ENCODE data around the gene AIMP1. TPM values are rescaled to one million over a fixed set of nuclear protein-coding genes. Genes with fewer than 3 reads are reported as not detected.

Gene AIMP1
- polyA plus RNA-seq, 3 donors, result 15.2 to 65.6 (median 56.1) TPM

DNA sequence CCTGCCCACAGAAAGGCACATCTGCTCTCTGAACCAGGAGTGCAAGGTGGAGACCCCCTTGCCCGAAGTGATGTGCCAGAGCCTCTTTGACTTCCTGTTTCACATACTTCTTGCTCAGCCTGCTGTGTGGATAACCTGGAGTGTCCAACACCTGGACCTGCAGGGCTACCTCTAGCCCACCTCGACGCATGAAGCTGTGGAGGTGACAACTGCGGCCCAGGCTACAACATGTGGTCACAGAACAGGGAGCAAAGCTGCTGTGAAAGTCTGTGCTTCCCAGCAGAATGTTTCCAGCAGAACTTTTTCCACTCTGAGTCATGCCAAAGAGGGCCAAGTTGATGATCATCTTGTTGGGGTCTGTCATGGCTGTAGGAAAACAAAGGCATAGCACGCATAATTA is 50.7 kb downstream of the AIMP1 start:
- 83% methylated on average over 4 of the region's 5 CpGs for WGBS (ENCODE audit: insufficient coverage)
- H3K4me1 Mint-ChIP-seq, result peaks cover 21% of the 10 kb centered on the region
- H2AFZ ChIP-seq (ENCODE audit: insufficient read depth, low read depth, low read length, poor library complexity, severe bottlenecking), result no peak overlapping the region

DNA sequence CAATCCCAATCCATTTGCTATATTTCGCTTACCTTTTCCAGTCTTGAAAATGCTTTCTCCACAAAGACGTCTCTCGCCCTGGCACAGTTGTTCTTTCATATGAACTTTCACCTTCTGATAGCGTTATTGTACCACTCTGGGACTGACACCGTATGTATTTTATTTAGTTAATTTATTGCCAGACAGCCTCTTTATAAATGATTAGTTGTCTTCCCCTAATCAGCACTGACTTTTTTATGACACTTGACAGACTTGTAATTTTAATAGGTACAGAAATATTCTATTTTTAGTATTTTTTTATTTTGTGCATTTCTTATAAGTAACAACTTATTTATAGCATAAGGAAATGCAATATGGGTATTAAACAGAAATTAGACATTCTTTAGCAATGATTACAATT is 52.3 kb downstream of the AIMP1 start, which contains the start of gene GIMD1:
GIMD1 (minus strand) TSS at position 101 of the 400 bp plus-strand sequence. CDS start 1,343 bp downstream, outside the sequence.
- H3K27ac ChIP-seq (ENCODE audit: low read depth in 1 of 2, low read length in 2 of 2), result no peak within 1 kb of the TSS
- Mint-ChIP-seq H3K9me3 (no peaks in the 10 kb centered on the region), H3K4me1 (peaks cover 21% of the 10 kb centered on the region), H3K27ac (no peak within 1 kb of the TSS), H3K36me3 (no peaks in the 10 kb centered on the region), H3K27me3 (ENCODE audit: low read depth in 3 of 3) (peaks cover 0 to 2% (median 0%) of the 10 kb centered on the region in 3 donors), H3K4me3 (no peak within 1 kb of the TSS)
- no peak within 1 kb of the TSS for H3K4me3 ChIP-seq (replicated peaks in 1 of 3; ENCODE audit: low read depth in 2 of 3, low read length in 3 of 3)
- no peak within 1 kb of the TSS for H3K9ac ChIP-seq (ENCODE audit: insufficient read depth, low read length, poor library complexity, severe bottlenecking)
- no peaks in the 10 kb centered on the region for H3K79me2 ChIP-seq (ENCODE audit: insufficient read depth, low read length)
- H3K27me3 ChIP-seq (ENCODE audit: control insufficient read depth in 2 of 2, insufficient read depth in 2 of 2, low read length in 2 of 2), result no peaks in the 10 kb centered on the region
- no CpG with 5 or more reads among the region's 5 CpGs for WGBS (ENCODE audit: insufficient coverage)
- TF ChIP-seq, protein P1, sequence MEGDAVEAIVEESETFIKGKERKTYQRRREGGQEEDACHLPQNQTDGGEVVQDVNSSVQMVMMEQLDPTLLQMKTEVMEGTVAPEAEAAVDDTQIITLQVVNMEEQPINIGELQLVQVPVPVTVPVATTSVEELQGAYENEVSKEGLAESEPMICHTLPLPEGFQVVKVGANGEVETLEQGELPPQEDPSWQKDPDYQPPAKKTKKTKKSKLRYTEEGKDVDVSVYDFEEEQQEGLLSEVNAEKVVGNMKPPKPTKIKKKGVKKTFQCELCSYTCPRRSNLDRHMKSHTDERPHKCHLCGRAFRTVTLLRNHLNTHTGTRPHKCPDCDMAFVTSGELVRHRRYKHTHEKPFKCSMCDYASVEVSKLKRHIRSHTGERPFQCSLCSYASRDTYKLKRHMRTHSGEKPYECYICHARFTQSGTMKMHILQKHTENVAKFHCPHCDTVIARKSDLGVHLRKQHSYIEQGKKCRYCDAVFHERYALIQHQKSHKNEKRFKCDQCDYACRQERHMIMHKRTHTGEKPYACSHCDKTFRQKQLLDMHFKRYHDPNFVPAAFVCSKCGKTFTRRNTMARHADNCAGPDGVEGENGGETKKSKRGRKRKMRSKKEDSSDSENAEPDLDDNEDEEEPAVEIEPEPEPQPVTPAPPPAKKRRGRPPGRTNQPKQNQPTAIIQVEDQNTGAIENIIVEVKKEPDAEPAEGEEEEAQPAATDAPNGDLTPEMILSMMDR (IDR thresholded peaks at IDR 0.05), result no peak
- no peak within 1 kb of the TSS for H2AFZ ChIP-seq (ENCODE audit: insufficient read depth, low read depth, low read length, poor library complexity, severe bottlenecking)
- H3K4me2 ChIP-seq (replicated peaks; ENCODE audit: extremely low read depth, low read length, poor library complexity, severe bottlenecking), result no peak within 1 kb of the TSS
- no peaks in the 10 kb centered on the region for H4K20me1 ChIP-seq (ENCODE audit: insufficient read depth, low read length)
- H3K36me3 ChIP-seq (replicated peaks in 1 of 2; ENCODE audit: control insufficient read depth in 1 of 2, insufficient read depth in 2 of 2, low read length in 2 of 2), result no peaks in the 10 kb centered on the region
- no peaks in the 10 kb centered on the region for H3K9me3 ChIP-seq (replicated peaks in 1 of 2; ENCODE audit: control insufficient read depth in 1 of 2, insufficient read depth in 1 of 2, low read length in 2 of 2)
- intact Hi-C loops (cut with micrococcal nuclease), result no loop called here
- peaks cover 8 to 12% of the 10 kb centered on the region in 2 donors for H3K4me1 ChIP-seq (ENCODE audit: control insufficient read depth in 1 of 2, insufficient read depth in 2 of 2, low read length in 2 of 2)
- DNase-seq, result no peak

More for the DNA sequence above, 50.7 kb downstream of the AIMP1 start:
- H3K9ac ChIP-seq (ENCODE audit: insufficient read depth, low read length, poor library complexity, severe bottlenecking), result no peak overlapping the region
- H4K20me1 ChIP-seq (ENCODE audit: insufficient read depth, low read length), result no peaks in the 10 kb centered on the region
- no peaks in the 10 kb centered on the region for H3K36me3 Mint-ChIP-seq
- H3K4me1 ChIP-seq (ENCODE audit: control insufficient read depth in 1 of 2, insufficient read depth in 2 of 2, low read length in 2 of 2), result peaks cover 8 to 12% of the 10 kb centered on the region in 2 donors
- no peaks in the 10 kb centered on the region for H3K9me3 Mint-ChIP-seq
- TF ChIP-seq, protein P1 (IDR thresholded peaks at IDR 0.05), result no peak
- H3K27me3 Mint-ChIP-seq (ENCODE audit: low read depth in 3 of 3), result peaks cover 0 to 2% (median 0%) of the 10 kb centered on the region in 3 donors
- no peaks in the 10 kb centered on the region for H3K27me3 ChIP-seq (ENCODE audit: control insufficient read depth in 2 of 2, insufficient read depth in 2 of 2, low read length in 2 of 2)
- H3K9me3 ChIP-seq (replicated peaks in 1 of 2; ENCODE audit: control insufficient read depth in 1 of 2, insufficient read depth in 1 of 2, low read length in 2 of 2), result no peaks in the 10 kb centered on the region
- DNase-seq, result no peak
- no peak overlapping the region for H3K27ac ChIP-seq (ENCODE audit: low read depth in 1 of 2, low read length in 2 of 2)
- no peak overlapping the region for H3K4me3 Mint-ChIP-seq
- no peaks in the 10 kb centered on the region for H3K36me3 ChIP-seq (replicated peaks in 1 of 2; ENCODE audit: control insufficient read depth in 1 of 2, insufficient read depth in 2 of 2, low read length in 2 of 2)
- no peak overlapping the region for H3K4me2 ChIP-seq (replicated peaks; ENCODE audit: extremely low read depth, low read length, poor library complexity, severe bottlenecking)
- intact Hi-C loops (cut with micrococcal nuclease), result no loop called here
- H3K79me2 ChIP-seq (ENCODE audit: insufficient read depth, low read length), result no peaks in the 10 kb centered on the region
- H3K4me3 ChIP-seq (replicated peaks in 1 of 3; ENCODE audit: low read depth in 2 of 3, low read length in 3 of 3), result no peak overlapping the region
- H3K27ac Mint-ChIP-seq, result no peak overlapping the region

Measured in CD14-positive monocyte (primary cell).